ENCODE measurements around the gene AP4B1. TPM values are rescaled to one million over a fixed set of nuclear protein-coding genes. Genes with fewer than 3 reads are reported as not detected.
A peak's percentile ranks its signal among the peaks of the same experiment; 100 is the strongest.

The AP4B1 gene
- total and polyA plus RNA-seq, 9 of the 15 experiments (the other 6 are each of a cell fraction or from before 2014, with no cell fraction given): 15.8 to 36.5 (median 24.6) TPM

DNA sequence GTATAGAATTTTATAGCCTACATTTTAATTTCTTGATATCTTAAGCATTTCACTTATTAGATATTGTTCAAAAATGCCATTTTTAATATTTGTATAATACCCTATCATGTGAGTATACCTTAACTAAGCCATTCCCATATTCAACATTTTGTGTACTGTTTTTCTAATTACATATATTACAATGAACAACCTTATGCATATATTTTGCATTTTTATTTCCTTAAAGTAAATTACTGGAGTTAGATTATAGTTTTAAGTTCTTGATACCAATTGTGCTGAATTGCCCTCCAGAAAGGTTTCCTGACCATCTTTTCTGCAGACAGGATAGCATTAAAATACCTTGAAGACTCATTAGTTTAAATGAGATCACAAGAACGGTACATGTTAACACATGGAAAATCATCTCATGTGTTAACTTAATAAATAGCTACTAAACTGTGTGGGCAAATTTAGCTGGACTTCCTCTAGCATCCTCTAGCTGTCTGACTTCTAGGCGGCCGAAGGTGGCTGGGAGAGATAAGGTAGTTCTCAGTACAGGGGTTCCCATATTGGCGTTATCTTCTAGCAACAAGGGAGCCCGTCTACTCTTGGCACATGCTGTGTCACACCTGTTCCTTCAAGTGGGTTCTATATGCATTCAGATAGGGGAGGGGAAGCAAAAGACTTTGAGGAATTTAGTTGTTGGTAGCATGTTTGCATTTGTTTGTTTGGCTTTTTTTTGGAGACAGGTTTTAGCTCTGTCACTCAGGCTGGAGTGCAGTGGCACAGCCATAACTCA, 9.5 kb upstream of the AP4B1 start (continued):
- TF ChIP-seq, protein P1, sequence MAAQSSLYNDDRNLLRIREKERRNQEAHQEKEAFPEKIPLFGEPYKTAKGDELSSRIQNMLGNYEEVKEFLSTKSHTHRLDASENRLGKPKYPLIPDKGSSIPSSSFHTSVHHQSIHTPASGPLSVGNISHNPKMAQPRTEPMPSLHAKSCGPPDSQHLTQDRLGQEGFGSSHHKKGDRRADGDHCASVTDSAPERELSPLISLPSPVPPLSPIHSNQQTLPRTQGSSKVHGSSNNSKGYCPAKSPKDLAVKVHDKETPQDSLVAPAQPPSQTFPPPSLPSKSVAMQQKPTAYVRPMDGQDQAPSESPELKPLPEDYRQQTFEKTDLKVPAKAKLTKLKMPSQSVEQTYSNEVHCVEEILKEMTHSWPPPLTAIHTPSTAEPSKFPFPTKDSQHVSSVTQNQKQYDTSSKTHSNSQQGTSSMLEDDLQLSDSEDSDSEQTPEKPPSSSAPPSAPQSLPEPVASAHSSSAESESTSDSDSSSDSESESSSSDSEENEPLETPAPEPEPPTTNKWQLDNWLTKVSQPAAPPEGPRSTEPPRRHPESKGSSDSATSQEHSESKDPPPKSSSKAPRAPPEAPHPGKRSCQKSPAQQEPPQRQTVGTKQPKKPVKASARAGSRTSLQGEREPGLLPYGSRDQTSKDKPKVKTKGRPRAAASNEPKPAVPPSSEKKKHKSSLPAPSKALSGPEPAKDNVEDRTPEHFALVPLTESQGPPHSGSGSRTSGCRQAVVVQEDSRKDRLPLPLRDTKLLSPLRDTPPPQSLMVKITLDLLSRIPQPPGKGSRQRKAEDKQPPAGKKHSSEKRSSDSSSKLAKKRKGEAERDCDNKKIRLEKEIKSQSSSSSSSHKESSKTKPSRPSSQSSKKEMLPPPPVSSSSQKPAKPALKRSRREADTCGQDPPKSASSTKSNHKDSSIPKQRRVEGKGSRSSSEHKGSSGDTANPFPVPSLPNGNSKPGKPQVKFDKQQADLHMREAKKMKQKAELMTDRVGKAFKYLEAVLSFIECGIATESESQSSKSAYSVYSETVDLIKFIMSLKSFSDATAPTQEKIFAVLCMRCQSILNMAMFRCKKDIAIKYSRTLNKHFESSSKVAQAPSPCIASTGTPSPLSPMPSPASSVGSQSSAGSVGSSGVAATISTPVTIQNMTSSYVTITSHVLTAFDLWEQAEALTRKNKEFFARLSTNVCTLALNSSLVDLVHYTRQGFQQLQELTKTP (IDR thresholded peaks at IDR 0.05; ENCODE audit: low read depth in 1 of 2, partially characterized antibody in 2 of 2): peak; percentile 29 to 87
- TF ChIP-seq, protein P2, sequence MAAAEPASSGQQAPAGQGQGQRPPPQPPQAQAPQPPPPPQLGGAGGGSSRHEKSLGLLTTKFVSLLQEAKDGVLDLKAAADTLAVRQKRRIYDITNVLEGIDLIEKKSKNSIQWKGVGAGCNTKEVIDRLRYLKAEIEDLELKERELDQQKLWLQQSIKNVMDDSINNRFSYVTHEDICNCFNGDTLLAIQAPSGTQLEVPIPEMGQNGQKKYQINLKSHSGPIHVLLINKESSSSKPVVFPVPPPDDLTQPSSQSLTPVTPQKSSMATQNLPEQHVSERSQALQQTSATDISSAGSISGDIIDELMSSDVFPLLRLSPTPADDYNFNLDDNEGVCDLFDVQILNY (CRISPR knock-in tag; IDR thresholded peaks at IDR 0.05): no peak
- TF ChIP-seq SMARCA5 (IDR thresholded peaks at IDR 0.05) (no peak), ZNF830 (CRISPR knock-in tag; IDR thresholded peaks at IDR 0.05) (no peak), ZNF717 (CRISPR knock-in tag; IDR thresholded peaks at IDR 0.05) (no peak), ZNF79 (CRISPR knock-in tag; IDR thresholded peaks at IDR 0.05; ENCODE audit: low read depth) (no peak), EWSR1 (IDR thresholded peaks at IDR 0.05; ENCODE audit: borderline replicate concordance, low read depth, partially characterized antibody) (no peak), RBBP5 (IDR thresholded peaks at IDR 0.05; ENCODE audit: borderline replicate concordance, insufficient read depth, low read length, poor library complexity, severe bottlenecking) (peak; percentile 22), COPS2 (conservative IDR thresholded peaks at IDR 0.05) (no peak), ZNF263 (CRISPR knock-in tag; IDR thresholded peaks at IDR 0.05; ENCODE audit: borderline replicate concordance) (no peak), PHB (CRISPR knock-in tag; IDR thresholded peaks at IDR 0.05) (no peak), ZC3H8 (IDR thresholded peaks at IDR 0.05) (no peak), DACH1 (IDR thresholded peaks at IDR 0.05; ENCODE audit: partially characterized antibody) (peak; percentile 79), TCF3 (CRISPR knock-in tag; IDR thresholded peaks at IDR 0.05) (peak; percentile 100), ZNF589 (CRISPR knock-in tag; IDR thresholded peaks at IDR 0.05; ENCODE audit: low read depth) (peak; percentile 97), ZFX (CRISPR knock-in tag; IDR thresholded peaks at IDR 0.05) (no peak), ZNF384 (IDR thresholded peaks at IDR 0.05; ENCODE audit: low read depth, low read length) (no peak), U2AF2 (optimal IDR thresholded peaks at IDR 0.05; ENCODE audit: low read depth, low read length) (no peak), PCBP2 (IDR thresholded peaks at IDR 0.05; ENCODE audit: low read depth, low read length, poor library complexity, severe bottlenecking) (no peak)
- TF ChIP-seq, protein P3, sequence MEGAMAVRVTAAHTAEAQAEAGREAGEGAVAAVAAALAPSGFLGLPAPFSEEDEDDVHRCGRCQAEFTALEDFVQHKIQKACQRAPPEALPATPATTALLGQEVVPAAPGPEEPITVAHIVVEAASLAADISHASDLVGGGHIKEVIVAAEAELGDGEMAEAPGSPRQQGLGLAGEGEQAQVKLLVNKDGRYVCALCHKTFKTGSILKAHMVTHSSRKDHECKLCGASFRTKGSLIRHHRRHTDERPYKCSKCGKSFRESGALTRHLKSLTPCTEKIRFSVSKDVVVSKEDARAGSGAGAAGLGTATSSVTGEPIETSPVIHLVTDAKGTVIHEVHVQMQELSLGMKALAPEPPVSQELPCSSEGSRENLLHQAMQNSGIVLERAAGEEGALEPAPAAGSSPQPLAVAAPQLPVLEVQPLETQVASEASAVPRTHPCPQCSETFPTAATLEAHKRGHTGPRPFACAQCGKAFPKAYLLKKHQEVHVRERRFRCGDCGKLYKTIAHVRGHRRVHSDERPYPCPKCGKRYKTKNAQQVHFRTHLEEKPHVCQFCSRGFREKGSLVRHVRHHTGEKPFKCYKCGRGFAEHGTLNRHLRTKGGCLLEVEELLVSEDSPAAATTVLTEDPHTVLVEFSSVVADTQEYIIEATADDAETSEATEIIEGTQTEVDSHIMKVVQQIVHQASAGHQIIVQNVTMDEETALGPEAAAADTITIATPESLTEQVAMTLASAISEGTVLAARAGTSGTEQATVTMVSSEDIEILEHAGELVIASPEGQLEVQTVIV (CRISPR knock-in tag; IDR thresholded peaks at IDR 0.05; ENCODE audit: borderline replicate concordance): no peak
- TF ChIP-seq, protein P4, sequence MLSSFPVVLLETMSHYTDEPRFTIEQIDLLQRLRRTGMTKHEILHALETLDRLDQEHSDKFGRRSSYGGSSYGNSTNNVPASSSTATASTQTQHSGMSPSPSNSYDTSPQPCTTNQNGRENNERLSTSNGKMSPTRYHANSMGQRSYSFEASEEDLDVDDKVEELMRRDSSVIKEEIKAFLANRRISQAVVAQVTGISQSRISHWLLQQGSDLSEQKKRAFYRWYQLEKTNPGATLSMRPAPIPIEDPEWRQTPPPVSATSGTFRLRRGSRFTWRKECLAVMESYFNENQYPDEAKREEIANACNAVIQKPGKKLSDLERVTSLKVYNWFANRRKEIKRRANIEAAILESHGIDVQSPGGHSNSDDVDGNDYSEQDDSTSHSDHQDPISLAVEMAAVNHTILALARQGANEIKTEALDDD (IDR thresholded peaks at IDR 0.05): peak; percentile 88

All from K562 (cell line).